HG03521 (cell line): ENCODE results near the gene ERBB4.
"Not testable (repeated sequence)": the region's sequence is repeated elsewhere in the genome, so short reads cannot be mapped to it uniquely, and the experiment has no call there.

ENCODE experiments used
- ATAC-seq: cut with Tn5 transposase; IDR thresholded peaks from one replicate; pipeline ENCODE4 v1.9.1; 2021; ENCODE audit warnings: mild to moderate bottlenecking, moderate library complexity; ENCODE audit not compliant: unreplicated experiment

ERBB4 gene

GRCh38 chr2:212024040-212024439 is 514.6 kb downstream of the ERBB4 start:
- no peak for ATAC-seq

GRCh38 chr2:212022966-212023365 is 515.6 kb downstream of the ERBB4 start:
- no peak for ATAC-seq

- no peak for ATAC-seq
These were observed 516.7 kb downstream of the ERBB4 start for GRCh38 chr2:212021947-212022346.

- no peak for ATAC-seq
These were observed 523.0 kb downstream of the ERBB4 start for GRCh38 chr2:212015588-212015987.

GRCh38 chr2:212013626-212014025 is 525.0 kb downstream of the ERBB4 start:
- ATAC-seq = no peak

GRCh38 chr2:212010305-212010704 is 528.3 kb downstream of the ERBB4 start:
- ATAC-seq = not testable (repeated sequence)

GRCh38 chr2:212007972-212008371 is 530.6 kb downstream of the ERBB4 start:
- ATAC-seq = no peak

- ATAC-seq = no peak
These were observed 533.4 kb downstream of the ERBB4 start for GRCh38 chr2:212005085-212005671.

- no peak for ATAC-seq
These were observed 537.3 kb downstream of the ERBB4 start for GRCh38 chr2:212001325-212001724.

- no peak for ATAC-seq
These were observed 541.7 kb downstream of the ERBB4 start for GRCh38 chr2:211996857-211997256.

GRCh38 chr2:211994806-211995205 is 543.8 kb downstream of the ERBB4 start:
- no peak for ATAC-seq

- no peak for ATAC-seq
These were observed 548.3 kb downstream of the ERBB4 start for GRCh38 chr2:211990335-211990734.

- ATAC-seq = no peak
These were observed 552.3 kb downstream of the ERBB4 start for GRCh38 chr2:211986313-211986712.

- ATAC-seq = no peak
These were observed 553.2 kb downstream of the ERBB4 start for GRCh38 chr2:211985393-211985792.

GRCh38 chr2:211982162-211982561 is 556.4 kb downstream of the ERBB4 start:
- ATAC-seq = no peak

- ATAC-seq = no peak
These were observed 557.2 kb downstream of the ERBB4 start for GRCh38 chr2:211981451-211981850.

- ATAC-seq = no peak
These were observed 562.5 kb downstream of the ERBB4 start for GRCh38 chr2:211976076-211976475.

GRCh38 chr2:211967234-211967633 is 571.4 kb downstream of the ERBB4 start:
- ATAC-seq = no peak

GRCh38 chr2:211963969-211964368 is 574.6 kb downstream of the ERBB4 start:
- no peak for ATAC-seq

GRCh38 chr2:211957799-211958198 is 580.8 kb downstream of the ERBB4 start:
- peak; percentile 83 for ATAC-seq

- ATAC-seq = no peak
These were observed 583.0 kb downstream of the ERBB4 start for GRCh38 chr2:211955648-211956047.

- ATAC-seq = no peak
These were observed 589.7 kb downstream of the ERBB4 start for GRCh38 chr2:211948932-211949331.

- no peak for ATAC-seq
These were observed 591.6 kb downstream of the ERBB4 start for GRCh38 chr2:211946960-211947359.
